ENCODE results near the gene DES.

GRCh38 chr2:219409619-219410018 is 8.6 kb upstream of the DES start:
- TF ChIP-seq CTCF (IDR thresholded peaks at IDR 0.05) (no peak), EZH2 (IDR thresholded peaks at IDR 0.05; ENCODE audit: borderline replicate concordance, insufficient read depth, low read depth, low read length, poor library complexity, severe bottlenecking) (no peak)
